ENCODE data around the gene VASH1.

DNA sequence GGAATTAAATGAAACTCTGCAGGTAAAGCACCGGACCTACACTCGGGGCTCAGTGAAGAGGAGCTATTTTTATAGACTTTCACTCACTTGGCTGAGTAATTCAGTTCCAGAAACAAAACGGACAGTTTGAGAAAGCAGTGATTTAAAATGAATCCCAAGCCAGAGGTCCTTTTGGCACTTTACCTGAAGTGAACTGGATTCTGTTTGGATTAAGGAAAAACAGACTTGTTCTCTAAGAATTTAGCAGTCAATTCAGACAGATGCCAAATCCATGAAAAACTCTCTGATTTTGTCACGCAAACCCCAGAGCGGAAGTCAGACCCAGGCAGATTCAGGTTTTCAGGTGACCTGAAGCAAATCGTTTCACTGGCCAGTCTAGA lies 4.9 kb upstream of the VASH1 start:
- TF ChIP-seq, protein P1, sequence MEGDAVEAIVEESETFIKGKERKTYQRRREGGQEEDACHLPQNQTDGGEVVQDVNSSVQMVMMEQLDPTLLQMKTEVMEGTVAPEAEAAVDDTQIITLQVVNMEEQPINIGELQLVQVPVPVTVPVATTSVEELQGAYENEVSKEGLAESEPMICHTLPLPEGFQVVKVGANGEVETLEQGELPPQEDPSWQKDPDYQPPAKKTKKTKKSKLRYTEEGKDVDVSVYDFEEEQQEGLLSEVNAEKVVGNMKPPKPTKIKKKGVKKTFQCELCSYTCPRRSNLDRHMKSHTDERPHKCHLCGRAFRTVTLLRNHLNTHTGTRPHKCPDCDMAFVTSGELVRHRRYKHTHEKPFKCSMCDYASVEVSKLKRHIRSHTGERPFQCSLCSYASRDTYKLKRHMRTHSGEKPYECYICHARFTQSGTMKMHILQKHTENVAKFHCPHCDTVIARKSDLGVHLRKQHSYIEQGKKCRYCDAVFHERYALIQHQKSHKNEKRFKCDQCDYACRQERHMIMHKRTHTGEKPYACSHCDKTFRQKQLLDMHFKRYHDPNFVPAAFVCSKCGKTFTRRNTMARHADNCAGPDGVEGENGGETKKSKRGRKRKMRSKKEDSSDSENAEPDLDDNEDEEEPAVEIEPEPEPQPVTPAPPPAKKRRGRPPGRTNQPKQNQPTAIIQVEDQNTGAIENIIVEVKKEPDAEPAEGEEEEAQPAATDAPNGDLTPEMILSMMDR (conservative IDR thresholded peaks at IDR 0.05) = no peak
- TF ChIP-seq ZFX (IDR thresholded peaks at IDR 0.05) = no peak
